ENCODE data around the gene TARS1.

DNA sequence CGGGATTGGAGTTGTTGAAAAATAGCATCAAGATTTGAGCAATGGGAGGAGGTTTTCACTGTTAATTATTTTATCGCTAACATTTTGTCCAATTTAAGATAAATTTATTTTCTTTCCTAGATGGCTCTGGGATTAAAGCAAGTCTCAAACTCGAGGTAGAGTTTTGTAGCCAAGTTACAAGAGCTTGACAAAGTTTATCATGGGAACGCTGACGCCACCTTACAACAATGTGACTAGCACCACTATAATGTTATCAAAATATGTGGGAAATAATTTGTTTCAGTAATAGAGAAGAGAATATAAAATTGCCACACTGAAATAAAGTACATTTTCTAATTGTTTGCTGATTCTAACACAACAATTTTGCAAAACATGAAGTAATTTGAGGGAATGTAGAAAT is 19.8 kb upstream of the TARS1 start:
- TF ChIP-seq, protein P1, sequence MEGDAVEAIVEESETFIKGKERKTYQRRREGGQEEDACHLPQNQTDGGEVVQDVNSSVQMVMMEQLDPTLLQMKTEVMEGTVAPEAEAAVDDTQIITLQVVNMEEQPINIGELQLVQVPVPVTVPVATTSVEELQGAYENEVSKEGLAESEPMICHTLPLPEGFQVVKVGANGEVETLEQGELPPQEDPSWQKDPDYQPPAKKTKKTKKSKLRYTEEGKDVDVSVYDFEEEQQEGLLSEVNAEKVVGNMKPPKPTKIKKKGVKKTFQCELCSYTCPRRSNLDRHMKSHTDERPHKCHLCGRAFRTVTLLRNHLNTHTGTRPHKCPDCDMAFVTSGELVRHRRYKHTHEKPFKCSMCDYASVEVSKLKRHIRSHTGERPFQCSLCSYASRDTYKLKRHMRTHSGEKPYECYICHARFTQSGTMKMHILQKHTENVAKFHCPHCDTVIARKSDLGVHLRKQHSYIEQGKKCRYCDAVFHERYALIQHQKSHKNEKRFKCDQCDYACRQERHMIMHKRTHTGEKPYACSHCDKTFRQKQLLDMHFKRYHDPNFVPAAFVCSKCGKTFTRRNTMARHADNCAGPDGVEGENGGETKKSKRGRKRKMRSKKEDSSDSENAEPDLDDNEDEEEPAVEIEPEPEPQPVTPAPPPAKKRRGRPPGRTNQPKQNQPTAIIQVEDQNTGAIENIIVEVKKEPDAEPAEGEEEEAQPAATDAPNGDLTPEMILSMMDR (conservative IDR thresholded peaks at IDR 0.05 in 1 of 2, IDR thresholded peaks at IDR 0.05 in 1 of 2; ENCODE audit: extremely low read depth in 1 of 2, insufficient read depth in 1 of 2, low read depth in 1 of 2, low read length in 2 of 2) = no peak
- TF ChIP-seq EZH2 (IDR thresholded peaks at IDR 0.05; ENCODE audit: borderline replicate concordance, low read length) = no peak

Measured in mammary epithelial cell (primary cell).